ENCODE results near the gene PRPS2. TPM values are rescaled to one million over a fixed set of nuclear protein-coding genes. Genes with fewer than 3 reads are reported as not detected.

Gene PRPS2
- total RNA-seq (2014; rRNA removed; shearing (Covaris generic)), result 38.6 and 45.5 TPM in 2 replicates

GRCh38 chrX:12791257-12792228, at the start of gene PRPS2:
Gene PRPS2, plus strand, starts transcription at chrX:12791412. Its CDS starts 86 bp downstream, at chrX:12791498.
- peak; percentile 65 for DNase-seq (ENCODE audit: low read depth)

- DNase-seq (ENCODE audit: low read depth), result no peak
Observed at GRCh38 chrX:12741416-12741815, 49.8 kb upstream of the PRPS2 start.

DNA sequence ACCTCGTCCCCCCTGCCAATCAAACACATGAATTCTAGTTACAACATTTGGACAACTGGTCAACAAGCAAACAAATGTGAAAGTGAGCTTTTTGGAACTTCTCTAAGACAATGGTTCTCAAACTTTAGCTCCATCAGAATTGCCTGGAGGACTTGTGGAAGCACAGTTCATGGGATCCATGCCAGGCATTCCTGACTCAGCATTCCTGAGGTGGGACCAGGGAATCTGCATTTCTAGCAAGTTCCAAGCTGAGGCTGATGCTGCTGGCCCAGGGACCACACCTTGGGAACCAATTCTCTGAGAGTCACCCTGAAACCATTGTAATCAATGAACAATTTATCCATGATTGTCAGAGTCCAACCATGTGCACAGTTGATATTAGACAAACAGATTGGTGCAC, 43.8 kb upstream of the PRPS2 start:
- DNase-seq (ENCODE audit: low read depth), result no peak

DNA sequence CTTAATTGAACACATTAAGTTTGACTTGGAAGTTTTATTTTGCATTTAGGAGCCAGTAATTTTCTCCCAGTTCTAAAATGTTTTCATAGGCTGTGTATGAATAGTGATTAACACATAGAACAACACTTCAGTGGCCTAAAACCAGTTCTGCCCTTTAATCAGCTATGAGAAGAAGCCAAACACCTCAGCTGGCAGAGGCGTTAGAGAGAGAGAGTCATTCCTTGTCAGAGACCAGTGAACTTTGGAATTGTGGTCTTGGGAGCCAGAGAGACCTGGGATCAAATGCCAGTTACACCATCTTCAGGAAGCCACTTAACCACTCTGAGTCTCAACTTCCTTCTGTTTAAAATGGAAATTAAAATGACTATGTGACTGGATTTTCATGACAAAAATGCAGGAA, 39.3 kb upstream of the PRPS2 start:
- no peak for DNase-seq (ENCODE audit: low read depth)

- DNase-seq (ENCODE audit: low read depth), result no peak
Observed at GRCh38 chrX:12753366-12753765, 37.8 kb upstream of the PRPS2 start.

DNA sequence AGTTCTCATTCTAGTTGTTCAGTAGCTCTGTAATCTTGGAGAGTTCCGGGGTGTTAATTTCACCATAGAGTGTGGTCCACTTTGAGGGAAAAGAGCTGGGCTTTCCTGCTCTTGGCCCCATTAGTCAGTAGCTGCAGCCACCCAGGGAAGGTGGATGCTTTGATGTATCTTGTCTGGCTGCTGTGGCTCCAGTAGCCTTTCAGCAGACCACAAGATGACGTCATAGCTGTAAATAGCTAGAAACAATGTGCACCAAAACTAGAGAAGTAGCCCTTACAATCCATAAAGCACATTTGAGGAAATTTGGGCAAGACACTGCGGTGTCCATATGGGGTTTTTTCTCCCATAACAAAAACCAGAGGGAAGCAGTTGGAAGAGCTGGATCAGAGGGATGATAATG, 32.9 kb upstream of the PRPS2 start:
- no peak for DNase-seq (ENCODE audit: low read depth)

DNA sequence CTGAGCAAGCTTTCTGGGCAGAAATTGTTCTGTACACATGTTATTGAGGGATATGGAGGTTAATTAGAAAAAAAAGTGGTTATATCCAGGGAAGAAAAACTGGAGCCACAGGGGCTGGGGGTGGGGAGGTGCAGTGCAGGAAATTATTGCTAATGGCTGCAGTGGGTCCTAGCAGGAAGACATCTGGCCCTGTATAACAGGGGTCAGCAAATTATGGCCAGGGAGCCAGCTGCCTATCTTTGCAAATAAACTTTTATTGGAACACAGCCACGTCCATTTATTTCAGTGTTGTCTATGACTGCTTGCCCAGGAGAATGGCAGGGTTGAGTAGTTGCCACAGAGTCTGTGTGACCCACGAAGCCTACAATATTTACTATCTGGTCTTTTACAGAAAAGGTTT, 23.4 kb upstream of the PRPS2 start:
- DNase-seq (ENCODE audit: low read depth), result no peak

GRCh38 chrX:12768491-12768890, 22.7 kb upstream of the PRPS2 start:
- DNase-seq (ENCODE audit: low read depth), result no peak

DNA sequence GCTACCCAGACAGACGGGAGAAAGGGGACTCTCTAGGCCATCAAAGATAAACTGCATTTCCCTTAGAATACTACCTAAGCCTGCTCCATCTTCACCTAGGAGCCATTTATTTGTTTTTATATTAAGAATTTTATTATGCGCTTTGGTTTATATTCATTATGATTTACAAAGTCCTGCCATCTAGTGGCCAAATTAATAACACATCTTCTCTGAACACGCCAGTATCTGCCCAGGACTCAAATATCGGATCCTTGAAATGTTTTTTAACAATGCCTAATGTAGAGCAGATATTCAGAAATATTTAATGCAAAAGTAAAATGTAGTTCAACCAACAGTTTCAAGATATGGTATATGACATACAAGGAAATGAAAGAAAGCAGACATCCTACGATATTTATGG, 20.8 kb upstream of the PRPS2 start:
- DNase-seq (ENCODE audit: low read depth), result peak; percentile 3

DNA sequence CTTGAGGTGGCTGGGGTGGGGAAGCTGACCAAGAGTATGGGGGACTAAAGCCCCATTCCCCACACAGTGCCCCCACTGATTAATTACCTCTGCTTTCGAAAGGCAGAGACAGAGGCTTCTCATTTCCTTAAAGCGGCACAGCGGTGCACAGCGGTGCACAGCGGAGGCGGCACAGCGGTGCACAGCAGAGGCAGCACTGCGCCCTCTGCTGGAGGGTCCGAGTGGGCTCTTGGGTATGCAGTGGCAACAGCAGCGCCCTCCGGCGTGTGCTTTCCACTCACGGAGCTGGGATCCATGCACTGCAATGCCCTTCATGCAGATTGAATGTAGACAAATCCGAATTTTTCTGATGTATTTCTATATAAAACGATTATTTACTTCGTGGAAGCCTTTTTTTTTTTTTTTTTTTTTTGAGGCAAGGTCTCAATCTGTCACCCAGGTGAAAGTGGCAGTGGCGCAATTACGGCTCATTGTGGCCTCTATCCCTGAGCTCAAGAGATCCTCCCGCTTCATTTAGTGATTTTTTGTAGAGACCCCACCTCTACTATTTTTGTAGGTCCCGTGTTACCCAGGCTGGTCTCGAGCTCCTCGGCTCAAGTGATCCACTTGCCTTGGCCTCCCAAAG, 19.7 kb upstream of the PRPS2 start:
- DNase-seq (ENCODE audit: low read depth), result peak; percentile 3

DNA sequence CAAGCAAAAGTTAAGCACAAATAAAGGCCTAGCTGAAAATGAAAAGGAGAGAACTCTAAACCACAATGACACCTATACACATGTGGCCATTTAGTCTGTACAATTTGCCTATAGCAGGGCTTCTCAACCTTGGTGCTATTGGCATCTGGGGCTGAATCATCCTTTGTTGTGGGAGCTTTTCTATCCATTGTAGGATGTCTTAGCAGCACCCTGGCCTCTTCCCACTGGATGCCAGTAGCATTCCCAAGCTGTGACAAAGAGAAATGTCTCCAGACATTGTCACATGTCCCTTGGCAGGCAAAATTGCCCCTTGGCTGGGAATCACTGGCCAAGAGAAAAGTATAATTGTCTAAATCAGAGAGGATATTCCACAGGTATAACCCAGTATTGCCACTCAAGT, 13.5 kb upstream of the PRPS2 start:
- DNase-seq (ENCODE audit: low read depth), result no peak

DNA sequence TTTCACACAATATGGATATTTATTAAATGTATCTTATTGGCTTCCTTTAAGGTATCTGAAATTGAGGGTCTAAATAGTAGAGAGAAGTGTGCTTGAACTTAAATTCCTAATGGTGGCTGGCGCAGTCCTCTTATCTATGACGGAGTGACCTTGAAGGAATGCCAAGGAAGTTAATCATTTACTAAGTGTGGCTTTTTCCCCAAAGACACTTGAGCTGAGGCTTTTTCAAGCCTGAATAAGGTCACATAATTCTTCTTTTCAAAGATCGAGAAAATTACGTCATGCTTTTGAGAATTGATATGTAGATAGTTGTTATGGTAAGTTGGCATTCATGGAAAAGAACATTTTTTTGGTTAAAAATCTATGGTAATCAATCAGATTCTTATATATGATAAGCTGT, 11.7 kb upstream of the PRPS2 start:
- DNase-seq (ENCODE audit: low read depth), result peak; percentile 4

- DNase-seq (ENCODE audit: low read depth), result no peak
Observed at GRCh38 chrX:12788645-12789044, 2.6 kb upstream of the PRPS2 start.

- peak; percentile 1 for DNase-seq (ENCODE audit: low read depth)
Observed at GRCh38 chrX:12789976-12790375, 1.2 kb upstream of the PRPS2 start.

DNA sequence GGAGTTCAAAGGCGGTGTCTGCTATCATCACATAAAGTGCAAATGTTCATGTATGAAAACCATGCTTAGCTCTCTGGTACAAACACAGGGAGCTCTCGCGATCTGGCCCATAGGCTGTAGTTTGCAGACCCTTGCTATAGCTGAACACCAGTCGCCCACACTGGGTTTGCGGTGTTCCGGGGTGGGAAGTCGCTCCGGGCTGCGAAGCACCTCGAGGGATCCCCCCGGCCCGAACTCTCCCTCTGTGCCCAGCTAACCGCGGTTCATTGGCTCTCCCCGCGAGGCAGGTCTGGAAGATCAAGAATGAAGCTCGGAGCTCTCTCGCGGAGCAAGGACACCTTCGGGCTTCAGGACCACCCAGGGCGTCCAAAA, 341 bp upstream of the PRPS2 start:
- no peak for DNase-seq (ENCODE audit: low read depth)

DNA sequence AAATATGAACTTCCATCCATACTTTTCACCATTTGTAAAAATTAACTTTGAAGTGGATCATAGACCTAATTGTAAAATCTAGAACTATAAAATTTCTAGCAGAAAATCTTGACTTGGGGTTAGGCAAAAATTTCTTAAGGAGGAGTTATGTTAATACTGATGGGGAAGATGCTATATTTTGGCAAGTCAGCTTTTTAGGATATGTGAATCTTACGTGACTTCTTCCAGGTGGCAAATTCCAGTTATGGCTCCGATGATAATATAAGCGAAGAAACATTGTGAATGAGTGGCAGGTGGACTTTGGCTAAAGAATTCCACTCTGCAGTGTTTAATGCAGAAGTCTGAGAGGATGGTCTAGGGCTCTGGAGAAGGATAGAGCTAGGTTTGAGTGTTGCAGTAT, 1.5 kb downstream of the PRPS2 start:
- DNase-seq (ENCODE audit: low read depth), result no peak

- DNase-seq (ENCODE audit: low read depth), result no peak
Observed at GRCh38 chrX:12794654-12795053, 3.4 kb downstream of the PRPS2 start.

DNA sequence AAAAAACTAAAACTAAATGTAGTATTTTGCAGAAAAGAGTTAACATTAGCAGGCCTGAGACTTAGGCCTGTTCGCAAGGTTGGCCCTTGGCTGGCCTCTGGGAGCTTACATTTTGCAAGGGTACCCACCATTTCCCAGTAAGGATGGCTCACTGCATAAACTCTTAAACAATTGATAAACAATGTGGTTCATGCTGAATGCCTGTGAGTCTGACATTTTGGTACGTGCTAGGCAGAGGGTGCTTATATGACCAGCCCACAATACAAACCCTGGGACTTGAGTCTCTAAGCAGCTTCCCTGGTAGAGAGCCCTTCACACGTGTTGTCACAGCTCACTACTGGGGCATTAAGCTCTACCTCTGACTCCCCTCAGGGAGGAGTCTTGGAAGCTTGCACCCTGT, 7.4 kb downstream of the PRPS2 start:
- DNase-seq (ENCODE audit: low read depth), result no peak

DNA sequence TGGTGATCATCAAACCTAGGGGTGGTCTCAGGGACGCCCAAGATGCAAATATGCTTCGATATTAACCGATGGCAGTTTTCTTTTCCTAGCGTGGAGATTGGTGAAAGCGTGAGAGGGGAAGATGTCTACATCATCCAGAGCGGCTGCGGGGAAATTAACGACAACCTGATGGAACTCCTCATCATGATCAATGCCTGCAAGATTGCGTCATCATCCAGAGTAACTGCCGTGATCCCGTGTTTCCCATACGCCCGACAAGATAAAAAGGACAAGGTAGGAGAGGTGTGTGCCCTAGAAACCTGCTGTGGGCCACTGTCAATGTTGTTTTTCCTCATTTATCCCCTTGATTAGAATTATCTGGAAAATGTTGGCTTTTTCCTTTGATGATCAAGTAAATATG, 7.9 kb downstream of the PRPS2 start:
- DNase-seq (ENCODE audit: low read depth), result no peak

- no peak for DNase-seq (ENCODE audit: low read depth)
Observed at GRCh38 chrX:12802741-12803140, 11.5 kb downstream of the PRPS2 start.

GRCh38 chrX:12804655-12805054, 13.4 kb downstream of the PRPS2 start:
- DNase-seq (ENCODE audit: low read depth), result no peak

- DNase-seq (ENCODE audit: low read depth), result no peak
Observed at GRCh38 chrX:12805333-12805732, 14.1 kb downstream of the PRPS2 start.

DNA sequence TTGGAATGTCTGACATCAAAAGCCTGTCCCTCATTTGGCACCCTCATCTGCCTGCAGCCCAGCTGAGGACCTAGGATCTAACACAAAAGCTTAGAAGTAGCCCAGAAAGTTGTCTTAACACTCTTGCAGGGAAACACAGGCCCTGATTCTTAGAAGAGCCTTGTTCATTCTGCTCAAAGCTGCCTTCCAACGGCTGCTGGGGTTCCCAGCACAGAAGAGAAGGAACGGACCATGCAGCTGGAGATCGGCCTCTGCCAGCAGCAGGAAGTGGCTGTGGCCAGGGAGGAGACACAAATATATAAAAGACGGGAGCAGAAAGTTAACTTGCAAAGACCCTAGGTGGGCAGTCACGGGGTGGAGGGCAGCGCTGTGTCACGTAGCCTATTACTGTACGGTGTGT, 20.4 kb downstream of the PRPS2 start:
- no peak for DNase-seq (ENCODE audit: low read depth)

Data from Daoy (cell line).